HG03521 (cell line): Measurements from ENCODE around the gene TOM1.
"Not testable (repeated sequence)": the region's sequence is repeated elsewhere in the genome, so short reads cannot be mapped to it uniquely, and the experiment has no call there.

Experiments
- ATAC-seq: cut with Tn5 transposase; IDR thresholded peaks from one replicate; pipeline ENCODE4 v1.9.1; 2021; ENCODE audit warnings: mild to moderate bottlenecking, moderate library complexity; ENCODE audit not compliant: unreplicated experiment

TOM1 gene

DNA sequence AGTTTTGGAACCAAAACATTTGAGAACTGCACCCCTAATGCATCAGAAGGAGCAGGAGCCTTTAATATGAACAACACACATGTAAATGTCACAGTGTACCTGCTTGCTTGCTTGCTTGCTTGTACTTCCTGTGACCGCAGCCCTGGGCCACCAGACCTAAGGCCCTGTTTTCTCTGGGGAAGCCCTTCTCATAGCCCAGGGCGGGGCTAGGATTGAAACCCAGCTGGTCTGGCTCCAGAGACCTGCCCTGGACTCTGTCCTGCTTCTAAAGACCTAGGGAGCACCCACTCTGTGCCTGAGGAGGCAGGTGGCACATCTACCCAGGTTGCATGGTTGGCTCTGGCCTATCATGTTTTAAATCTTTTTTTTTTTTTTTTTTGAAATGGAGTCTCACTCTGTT, 92.7 kb downstream of the TOM1 start:
- no peak for ATAC-seq

DNA sequence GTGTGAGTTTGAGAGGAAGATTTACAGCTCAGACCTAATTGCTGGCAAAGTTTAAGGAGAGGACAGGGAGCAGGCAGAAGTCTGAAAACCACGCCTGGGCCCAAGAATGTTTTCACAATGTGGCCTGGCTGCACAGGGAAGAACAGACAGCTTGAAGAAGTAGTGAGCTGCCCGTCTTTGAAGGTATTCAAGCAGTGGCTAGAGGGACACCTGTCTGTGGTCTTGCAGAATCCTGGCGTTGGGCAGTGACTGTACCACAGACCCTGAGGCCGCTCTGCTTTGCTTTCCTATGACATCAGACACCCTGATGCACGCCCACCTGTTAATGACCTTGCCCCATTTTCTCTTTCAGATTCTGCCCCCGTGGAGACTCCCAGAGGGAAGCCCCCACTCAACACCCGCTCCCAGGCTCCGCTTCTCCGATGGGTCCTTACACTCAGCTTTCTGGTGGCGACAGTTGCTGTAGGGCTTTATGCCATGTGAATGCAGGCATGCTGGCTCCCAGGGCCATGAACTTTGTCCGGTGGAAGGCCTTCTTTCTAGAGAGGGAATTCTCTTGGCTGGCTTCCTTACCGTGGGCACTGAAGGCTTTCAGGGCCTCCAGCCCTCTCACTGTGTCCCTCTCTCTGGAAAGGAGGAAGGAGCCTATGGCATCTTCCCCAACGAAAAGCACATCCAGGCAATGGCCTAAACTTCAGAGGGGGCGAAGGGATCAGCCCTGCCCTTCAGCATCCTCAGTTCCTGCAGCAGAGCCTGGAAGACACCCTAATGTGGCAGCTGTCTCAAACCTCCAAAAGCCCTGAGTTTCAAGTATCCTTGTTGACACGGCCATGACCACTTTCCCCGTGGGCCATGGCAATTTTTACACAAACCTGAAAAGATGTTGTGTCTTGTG, 93.7 kb downstream of the TOM1 start:
- ATAC-seq: no peak

DNA sequence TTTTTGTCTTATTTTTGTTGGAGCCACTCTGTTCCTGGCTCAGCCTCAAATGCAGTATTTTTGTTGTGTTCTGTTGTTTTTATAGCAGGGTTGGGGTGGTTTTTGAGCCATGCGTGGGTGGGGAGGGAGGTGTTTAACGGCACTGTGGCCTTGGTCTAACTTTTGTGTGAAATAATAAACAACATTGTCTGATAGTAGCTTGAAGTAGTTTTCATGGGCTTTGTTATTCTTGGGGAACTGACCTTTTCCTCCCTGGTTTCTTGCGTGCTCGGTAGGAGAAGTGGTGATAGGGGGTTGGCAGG, 94.3 kb downstream of the TOM1 start:
- no peak for ATAC-seq

DNA sequence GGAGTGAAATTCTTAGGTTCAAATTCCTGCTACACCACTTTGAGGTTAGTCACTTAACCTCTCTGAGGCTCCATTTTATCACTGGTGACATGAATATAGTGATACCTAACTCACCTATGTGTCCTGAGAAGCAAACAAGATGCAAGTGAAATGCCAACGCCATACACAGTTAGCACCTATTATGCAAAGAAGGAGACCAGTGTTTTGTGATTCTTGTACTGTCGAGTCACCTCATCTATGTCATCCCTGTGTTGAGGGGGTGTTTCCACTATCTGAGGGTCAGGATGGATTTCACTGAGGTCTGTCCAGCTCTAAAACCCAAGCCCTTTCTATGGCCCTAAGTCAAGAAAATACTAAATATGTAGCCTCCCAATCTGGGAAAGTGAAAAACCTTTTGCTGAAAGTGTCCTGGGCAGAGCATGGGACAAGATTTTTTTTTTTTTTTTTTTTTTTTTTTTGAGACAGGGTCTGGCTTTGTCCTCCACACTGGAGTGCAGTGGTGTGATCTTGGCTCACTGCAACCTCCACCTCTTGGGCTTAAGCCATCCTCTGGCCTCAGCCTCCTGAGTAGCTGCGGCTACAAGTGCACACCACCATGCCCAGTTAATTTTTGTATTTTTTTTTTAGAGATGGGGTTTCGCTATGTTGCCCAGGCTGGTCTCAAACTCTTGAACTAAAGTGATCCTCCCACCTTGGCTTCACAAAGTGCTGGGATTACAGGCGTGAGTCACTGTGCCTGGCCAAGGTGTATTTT, 95.3 kb downstream of the TOM1 start:
- ATAC-seq: no peak

DNA sequence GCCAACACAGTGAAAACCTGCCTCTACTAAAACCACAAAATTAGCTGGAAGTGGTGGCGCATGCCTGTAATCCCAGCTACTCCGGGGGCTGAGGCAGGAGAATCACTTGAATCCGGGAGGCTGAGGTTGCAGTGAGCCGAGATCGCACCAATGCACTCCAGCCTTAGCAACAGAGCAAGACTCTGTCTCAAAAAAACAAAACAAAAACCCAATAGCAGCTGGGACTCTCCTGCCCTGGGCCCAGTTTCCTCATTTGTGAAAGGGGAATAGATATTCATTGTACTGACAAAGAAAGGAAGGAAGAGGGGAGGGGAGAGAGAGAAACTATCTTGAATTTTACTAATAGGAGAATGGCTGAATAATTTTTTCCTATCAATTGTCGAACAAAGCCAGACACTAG, 96.9 kb downstream of the TOM1 start:
- ATAC-seq: not testable (repeated sequence)

DNA sequence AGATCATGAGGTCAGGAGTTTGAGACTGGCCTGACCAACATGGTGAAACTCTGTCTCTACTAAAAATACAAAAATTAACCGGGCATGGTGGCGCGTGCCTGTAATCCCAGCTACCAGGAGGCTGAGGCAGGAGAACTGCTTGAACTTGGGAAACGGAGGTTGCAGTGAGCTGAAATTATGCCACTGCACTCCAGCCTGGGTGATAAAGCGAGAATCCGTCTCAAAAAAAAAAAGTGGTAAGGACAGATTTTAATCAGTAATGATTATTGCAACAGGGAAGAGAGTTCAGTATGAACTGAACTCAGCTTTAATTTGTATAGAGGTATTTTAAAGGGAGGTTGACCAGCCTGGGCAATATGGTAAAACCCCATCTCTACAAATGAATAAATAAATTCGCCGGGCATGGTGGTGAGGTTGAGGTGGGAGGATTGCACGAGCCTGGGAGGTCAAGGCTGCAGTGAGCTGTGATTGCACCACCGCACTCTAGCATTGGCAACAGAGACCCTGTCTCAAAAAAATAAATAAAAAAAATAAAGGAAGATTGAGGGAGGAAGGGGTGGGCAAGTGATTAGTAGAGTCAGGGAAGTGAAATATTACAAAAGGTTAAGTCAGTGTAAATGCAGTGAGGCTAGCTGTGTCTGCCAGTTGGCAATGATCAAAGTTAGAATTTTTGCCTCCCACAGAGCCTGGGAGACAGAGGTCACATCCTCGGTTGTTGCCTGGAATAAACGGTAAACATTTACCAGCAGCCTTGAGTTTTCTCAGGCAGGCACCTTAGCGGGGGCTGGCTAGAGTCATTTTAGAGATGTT, 97.6 kb downstream of the TOM1 start:
- no peak for ATAC-seq
